HepG2 (cell line): ENCODE data around the gene U2AF2. TPM values are rescaled to one million over a fixed set of nuclear protein-coding genes. Genes with fewer than 3 reads are reported as not detected.

Experiments
- ELF4 ChIP-seq: sonication (generic); formaldehyde crosslinking; IDR thresholded peaks from 2 replicates; pipeline ENCODE4 v1.5.0; 2020; ENCODE audit warnings: missing genetic modification reagents, mild to moderate bottlenecking, moderate library complexity, borderline replicate concordance
- ETV5 ChIP-seq: IDR thresholded peaks from 2 replicates; pipeline ENCODE4 v1.6.1; 2018; ENCODE audit warnings: missing biosample characterization, missing genetic modification reagents, inconsistent platforms, borderline replicate concordance
- GLMP ChIP-seq: sonication (generic); formaldehyde crosslinking; IDR thresholded peaks from 2 replicates; pipeline ENCODE4 v1.9.0; 2021; ENCODE audit warnings: missing genetic modification reagents, mild to moderate bottlenecking, borderline replicate concordance
- HDAC6 ChIP-seq: fragments of 200-600 bp; sonication (generic); IDR thresholded peaks from 2 replicates; pipeline ENCODE4 v1.7.0; 2017; ENCODE audit warnings: mild to moderate bottlenecking, antibody characterized with exemption, low read length, low read depth
- ISX ChIP-seq: sonication (generic); formaldehyde crosslinking; conservative IDR thresholded peaks from 2 replicates; pipeline ENCODE4 v1.5.0; 2020; ENCODE audit warnings: missing genetic modification reagents
- NFRKB ChIP-seq: fragments of 450-650 bp; IDR thresholded peaks from 2 replicates; pipeline ENCODE4 v1.6.1; 2017
- RXRA ChIP-seq: sonication (generic); formaldehyde crosslinking; IDR thresholded peaks from 2 replicates; pipeline ENCODE4 v1.5.1; 2020; ENCODE audit warnings: missing genetic modification reagents
- ZBTB39 ChIP-seq: sonication (generic); formaldehyde crosslinking; IDR thresholded peaks from 2 replicates; pipeline ENCODE4 v1.5.0; 2020; ENCODE audit warnings: missing genetic modification reagents
- ZBTB42 ChIP-seq: sonication (generic); formaldehyde crosslinking; IDR thresholded peaks from 2 replicates; pipeline ENCODE4 v1.5.0; 2020; ENCODE audit warnings: mild to moderate bottlenecking, missing genetic modification reagents
- ZNF264 ChIP-seq: sonication (generic); formaldehyde crosslinking; IDR thresholded peaks from 2 replicates; pipeline ENCODE4 v1.4.0; 2020; ENCODE audit warnings: missing genetic modification reagents
- ZNF275 ChIP-seq: sonication (generic); formaldehyde crosslinking; IDR thresholded peaks from 2 replicates; pipeline ENCODE4 v1.8.0; 2022; ENCODE audit warnings: missing genetic modification reagents, mild to moderate bottlenecking, inconsistent platforms, borderline replicate concordance
- ZNF335 ChIP-seq: sonication (generic); formaldehyde crosslinking; IDR thresholded peaks from 2 replicates; pipeline ENCODE4 v1.4.0; 2020; ENCODE audit warnings: missing genetic modification reagents
- ZNF883 ChIP-seq: sonication (generic); formaldehyde crosslinking; IDR thresholded peaks from 2 replicates; pipeline ENCODE4 v1.5.1; 2020; ENCODE audit warnings: mild to moderate bottlenecking, missing genetic modification reagents; ENCODE audit errors: not compliant biosample characterization
- polyA plus RNA-seq, 8 experiments: library from polyadenylated mRNA; depleted of rRNA in 3 of 8; stranded (reverse) in 7 of 8; unstranded in 1 of 8; fragments of >200 nt; fragmentation: Illumina TruSeq in 4 of 8; extraction: Trizol in 4 of 8; gene quantifications; 2 replicates each; pipeline versions ENCODE4 v1.2.1 to v1.2.3, GENCODE V29; 2011 to 2016; ENCODE audit warnings: low read depth in 4 of 8, missing spikeins in 1 of 8, mixed read lengths in 1 of 8; ENCODE audit not compliant: insufficient read depth in 1 of 8
- total RNA-seq, 5 experiments: library from RNA; depleted of rRNA; stranded (reverse); fragments of >200 nt; fragmentation: Illumina TruSeq; extraction: Trizol; gene quantifications; 2 replicates each; pipeline ENCODE4 v1.2.3, GENCODE V29; 2016; ENCODE audit warnings: low read depth in 1 of 5
- TF ChIP-seq, protein P1 (sequence below): sonication (generic); formaldehyde crosslinking; IDR thresholded peaks from 2 replicates; pipeline ENCODE4 v1.4.0; 2020; ENCODE audit warnings: missing genetic modification reagents
- TF ChIP-seq, protein P2 (sequence below): IDR thresholded peaks from 2 replicates; pipeline ENCODE4 v1.6.1; 2016

Gene U2AF2
- total and polyA plus RNA-seq, 2 of the 13 experiments (the other 11 are each of a cell fraction or from before 2014, with no cell fraction given), result 84.3 to 124 TPM

DNA sequence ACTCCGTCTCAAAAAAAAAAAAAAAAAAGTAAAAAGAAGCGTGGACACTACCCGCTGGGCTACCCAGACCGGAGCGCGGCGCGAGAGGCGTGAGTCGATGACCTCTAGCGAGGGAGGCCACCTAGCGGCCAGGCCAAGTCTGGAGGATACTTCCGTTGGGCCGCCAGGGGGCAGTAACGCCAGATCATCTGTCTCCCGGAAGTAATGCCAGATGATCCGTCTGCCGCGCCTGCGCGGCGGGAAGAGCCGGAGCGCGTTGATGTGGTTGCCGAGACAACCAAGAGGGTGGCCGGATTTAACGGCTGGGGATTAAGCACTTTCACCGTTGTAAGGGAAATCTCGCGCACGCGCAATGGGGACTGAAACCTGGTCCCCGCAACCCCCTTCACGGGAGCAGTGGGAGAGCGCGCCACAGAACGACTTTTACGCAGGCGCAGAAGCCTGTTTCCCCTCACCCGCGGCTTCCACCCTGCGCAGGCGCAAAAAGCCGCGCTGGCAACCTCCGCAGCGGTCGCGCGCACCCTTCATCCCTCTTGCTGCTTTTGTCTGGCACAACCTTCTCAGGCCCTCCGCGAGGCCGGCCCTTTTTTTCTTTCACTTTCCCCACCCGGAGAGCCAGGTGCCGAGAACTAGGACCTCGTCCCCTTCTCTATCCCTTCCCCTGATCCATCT, 1.0 kb upstream of the U2AF2 start (continued):
- TF ChIP-seq ZBTB39 (CRISPR knock-in tag) (peak; percentile 31; the same call in 1 of the 2 replicates), HDAC6 (no peak), RXRA (CRISPR knock-in tag) (peak; percentile 82; the same call in 1 of the 2 replicates), GLMP (CRISPR knock-in tag) (no peak), ZNF264 (CRISPR knock-in tag) (peak; percentile 18; the same call in 1 of the 2 replicates), ETV5 (CRISPR knock-in tag) (peak; percentile 93), ELF4 (peak; percentile 84; the same call in 1 of the 2 replicates), NFRKB (no peak), ZNF335 (CRISPR knock-in tag) (peak; percentile 64; the same call in 1 of the 2 replicates), ZNF883 (CRISPR knock-in tag) (peak; percentile 69), ZNF275 (CRISPR knock-in tag) (no peak), ISX (no peak), ZBTB42 (CRISPR knock-in tag) (peak; percentile 35; the same call in 1 of the 2 replicates)
- TF ChIP-seq, protein P1, sequence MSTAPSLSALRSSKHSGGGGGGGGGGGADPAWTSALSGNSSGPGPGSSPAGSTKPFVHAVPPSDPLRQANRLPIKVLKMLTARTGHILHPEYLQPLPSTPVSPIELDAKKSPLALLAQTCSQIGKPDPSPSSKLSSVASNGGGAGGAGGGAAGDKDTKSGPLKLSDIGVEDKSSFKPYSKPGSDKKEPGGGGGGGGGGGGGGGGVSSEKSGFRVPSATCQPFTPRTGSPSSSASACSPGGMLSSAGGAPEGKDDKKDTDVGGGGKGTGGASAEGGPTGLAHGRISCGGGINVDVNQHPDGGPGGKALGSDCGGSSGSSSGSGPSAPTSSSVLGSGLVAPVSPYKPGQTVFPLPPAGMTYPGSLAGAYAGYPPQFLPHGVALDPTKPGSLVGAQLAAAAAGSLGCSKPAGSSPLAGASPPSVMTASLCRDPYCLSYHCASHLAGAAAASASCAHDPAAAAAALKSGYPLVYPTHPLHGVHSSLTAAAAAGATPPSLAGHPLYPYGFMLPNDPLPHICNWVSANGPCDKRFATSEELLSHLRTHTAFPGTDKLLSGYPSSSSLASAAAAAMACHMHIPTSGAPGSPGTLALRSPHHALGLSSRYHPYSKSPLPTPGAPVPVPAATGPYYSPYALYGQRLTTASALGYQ, result no peak
- TF ChIP-seq, protein P2, sequence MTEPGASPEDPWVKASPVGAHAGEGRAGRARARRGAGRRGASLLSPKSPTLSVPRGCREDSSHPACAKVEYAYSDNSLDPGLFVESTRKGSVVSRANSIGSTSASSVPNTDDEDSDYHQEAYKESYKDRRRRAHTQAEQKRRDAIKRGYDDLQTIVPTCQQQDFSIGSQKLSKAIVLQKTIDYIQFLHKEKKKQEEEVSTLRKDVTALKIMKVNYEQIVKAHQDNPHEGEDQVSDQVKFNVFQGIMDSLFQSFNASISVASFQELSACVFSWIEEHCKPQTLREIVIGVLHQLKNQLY (CRISPR knock-in tag), result no peak
